Neural cell (in vitro differentiated cells): ENCODE measurements around the gene FAM219A. TPM values are rescaled to one million over a fixed set of nuclear protein-coding genes. Genes with fewer than 3 reads are reported as not detected.

ENCODE experiments used
- H2AFZ ChIP-seq: fragments of 200-600, 300-800 bp; sonication (generic), shearing (Covaris generic); 2 replicates; pipeline ENCODE4 v1.6.0; 2014; ENCODE audit warnings: low read depth, mild to moderate bottlenecking, antibody characterized with exemption, low read length, moderate library complexity
- H3F3A ChIP-seq: fragments of 200-600 bp; shearing (Covaris generic); 2 replicates; pipeline ENCODE4 v1.6.1; 2016; ENCODE audit warnings: mild to moderate bottlenecking, moderate library complexity, mixed read lengths, antibody characterized with exemption, low read length; ENCODE audit not compliant: insufficient read depth, poor library complexity, severe bottlenecking
- H3K27ac ChIP-seq: fragments of 200-600, 300-800 bp; sonication (generic), shearing (Covaris generic); 2 replicates; pipeline ENCODE4 v1.5.1; 2014; ENCODE audit warnings: mild to moderate bottlenecking, low read length, moderate library complexity
- H3K27me3 ChIP-seq: fragments of 300-800, 200-600 bp; sonication (generic), shearing (Covaris generic); 2 replicates; pipeline ENCODE4 v1.6.0; 2014; ENCODE audit warnings: mild to moderate bottlenecking, low read depth, low read length, moderate library complexity; ENCODE audit not compliant: insufficient read depth
- H3K36me3 ChIP-seq: fragments of 300-800, 200-600 bp; sonication (generic), shearing (Covaris generic); 2 replicates; pipeline ENCODE4 v1.5.1; 2014; ENCODE audit warnings: mild to moderate bottlenecking, antibody characterized with exemption, low read length, moderate library complexity; ENCODE audit not compliant: insufficient read depth
- H3K4me2 ChIP-seq: fragments of 300-800, 200-600 bp; sonication (generic), shearing (Covaris generic); 2 replicates; pipeline ENCODE4 v1.6.0; 2014; ENCODE audit warnings: mild to moderate bottlenecking, low read length
- H3K4me3 ChIP-seq: fragments of 300-800, 200-600 bp; sonication (generic), shearing (Covaris generic); 2 replicates; pipeline ENCODE4 v1.5.1; 2014; ENCODE audit warnings: mild to moderate bottlenecking, low read length, moderate library complexity
- H3K79me2 ChIP-seq: fragments of 200-600 bp; shearing (Covaris generic); replicated peaks from 2 replicates; pipeline ENCODE4 v1.6.0; 2014; ENCODE audit warnings: mild to moderate bottlenecking, low read length, moderate library complexity; ENCODE audit not compliant: insufficient read depth
- H3K9ac ChIP-seq: fragments of 300-800, 200-600 bp; sonication (generic), shearing (Covaris generic); 2 replicates; pipeline ENCODE4 v1.6.1; 2016; ENCODE audit warnings: mild to moderate bottlenecking, low read length, mixed read lengths
- H3K9me2 ChIP-seq: fragments of 200-600 bp; shearing (Covaris generic); 2 replicates; pipeline ENCODE4 v1.6.1; 2016; ENCODE audit warnings: mild to moderate bottlenecking, low read length, mixed read lengths; ENCODE audit not compliant: insufficient read depth
- H3K9me3 ChIP-seq: fragments of 200-600, 300-800 bp; sonication (generic), shearing (Covaris generic); 2 replicates; pipeline ENCODE4 v1.6.1; 2016; ENCODE audit warnings: mild to moderate bottlenecking, mixed run types, low read length, moderate library complexity, mixed read lengths
- H4K20me1 ChIP-seq: fragments of 200-600 bp; shearing (Covaris generic); 2 replicates; pipeline ENCODE4 v1.6.1; 2016; ENCODE audit warnings: mild to moderate bottlenecking, mixed run types; ENCODE audit not compliant: insufficient read depth
- EP300 ChIP-seq: fragments of 450-650 bp; conservative IDR thresholded peaks from 2 replicates; pipeline ENCODE4 v1.6.1; 2014; ENCODE audit warnings: antibody characterized with exemption, mild to moderate bottlenecking, moderate library complexity; ENCODE audit not compliant: poor library complexity, severe bottlenecking
- EZH2 ChIP-seq: fragments of 200-600, 300-800 bp; shearing (Covaris generic), sonication (generic); IDR thresholded peaks from 2 replicates; pipeline ENCODE4 v1.6.1; 2014; ENCODE audit warnings: antibody characterized with exemption, low read length, borderline replicate concordance, mild to moderate bottlenecking; ENCODE audit not compliant: insufficient read depth, poor library complexity, severe bottlenecking
- MXI1 ChIP-seq: fragments of 450-650 bp; conservative IDR thresholded peaks from 2 replicates; pipeline ENCODE4 v1.6.1; 2014; ENCODE audit warnings: antibody characterized with exemption, mild to moderate bottlenecking; ENCODE audit not compliant: poor library complexity, severe bottlenecking
- POLR2AphosphoS5 ChIP-seq: IDR thresholded peaks from 2 replicates; pipeline ENCODE4 v1.6.1; 2012
- RAD21 ChIP-seq: fragments of 450-650 bp; conservative IDR thresholded peaks from 2 replicates; pipeline ENCODE4 v1.6.1; 2014; ENCODE audit warnings: antibody characterized with exemption, mild to moderate bottlenecking, moderate library complexity
- SMC3 ChIP-seq: fragments of 450-650 bp; conservative IDR thresholded peaks from 2 replicates; pipeline ENCODE4 v1.6.1; 2014; ENCODE audit warnings: antibody characterized with exemption, mild to moderate bottlenecking, moderate library complexity; ENCODE audit not compliant: poor library complexity
- TAF1 ChIP-seq: IDR thresholded peaks from 2 replicates; pipeline ENCODE4 v1.6.1; 2012; ENCODE audit warnings: low read depth
- polyA plus RNA-seq: library from polyadenylated mRNA; depleted of rRNA; stranded (reverse); fragments of >200 nt; gene quantifications from 2 replicates; pipeline ENCODE4 v1.2.3, GENCODE V29; 2014
- TF ChIP-seq, protein P1 (sequence below): fragments of 450-650 bp; IDR thresholded peaks from 2 replicates; pipeline ENCODE4 v1.5.1; 2014; ENCODE audit warnings: antibody characterized with exemption, mild to moderate bottlenecking, moderate library complexity; ENCODE audit not compliant: poor library complexity, severe bottlenecking
- TF ChIP-seq, protein P2 (sequence below): IDR thresholded peaks from 2 replicates; pipeline ENCODE4 v1.6.1; 2012; ENCODE audit warnings: borderline replicate concordance

FAM219A gene
- polyA plus RNA-seq, 1 donor from 2014 or later: 56.6 TPM

DNA sequence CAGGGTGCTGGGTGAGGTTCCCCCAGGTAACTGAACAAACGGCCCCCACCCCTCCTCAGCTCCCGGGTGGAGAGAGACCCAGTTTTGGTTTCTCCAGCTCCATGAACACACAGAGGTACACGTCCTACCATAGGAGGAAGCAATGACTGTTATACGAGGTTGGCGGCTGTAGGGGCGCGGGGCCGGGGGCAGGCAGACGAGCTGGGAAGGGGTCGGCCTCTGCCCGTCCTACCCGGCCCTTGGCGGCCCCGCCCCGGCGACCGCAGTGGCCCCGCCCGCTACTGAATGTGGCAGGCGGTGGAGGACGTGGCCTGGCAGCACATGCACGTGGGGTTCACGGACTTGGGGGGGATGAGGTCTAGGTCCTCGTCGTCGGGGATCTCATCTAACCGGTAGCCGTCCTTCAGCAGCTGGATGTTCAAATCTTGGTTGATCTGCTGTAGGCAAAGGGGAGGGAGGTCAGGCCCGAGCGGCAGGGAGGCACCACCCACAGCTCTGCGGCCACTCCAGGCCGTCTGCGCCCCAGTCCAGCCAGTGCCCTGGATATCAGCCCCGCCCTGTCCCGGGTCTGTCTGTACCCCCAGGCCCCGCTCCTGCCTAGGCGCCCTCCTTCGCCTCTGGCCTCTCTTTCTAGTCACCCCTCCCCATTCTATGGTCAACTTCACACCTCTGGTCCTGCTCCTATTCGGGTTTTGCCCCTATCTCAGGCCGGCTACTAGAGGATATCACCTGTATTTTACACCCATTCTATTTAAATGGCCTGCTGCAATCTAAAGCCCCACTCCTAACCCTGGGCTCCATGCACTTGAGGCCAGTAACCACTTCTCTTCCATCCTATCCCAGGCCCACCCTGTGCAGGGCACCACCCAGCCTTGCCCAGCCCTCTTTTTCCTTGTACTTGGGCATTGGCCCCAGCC lies 57.4 kb downstream of the FAM219A start:
- Histone ChIP-seq H3K4me2 (no peak overlapping the region), H3K9ac (no peak overlapping the region), H3K27me3 (no peaks in the 10 kb centered on the region), H4K20me1 (no peaks in the 10 kb centered on the region), H3K27ac (no peak overlapping the region), H3K4me3 (no peak overlapping the region), H3K36me3 (no peaks in the 10 kb centered on the region), H3K79me2 (no peaks in the 10 kb centered on the region), H3F3A (no peaks in the 10 kb centered on the region), H3K9me3 (no peaks in the 10 kb centered on the region), H3K9me2 (no peaks in the 10 kb centered on the region), H2AFZ (no peak overlapping the region)
- TF ChIP-seq RAD21 (no peak), TAF1 (no peak), SMC3 (no peak), MXI1 (no peak), EP300 (no peak), POLR2AphosphoS5 (no peak), EZH2 (no peak)
- TF ChIP-seq, protein P1, sequence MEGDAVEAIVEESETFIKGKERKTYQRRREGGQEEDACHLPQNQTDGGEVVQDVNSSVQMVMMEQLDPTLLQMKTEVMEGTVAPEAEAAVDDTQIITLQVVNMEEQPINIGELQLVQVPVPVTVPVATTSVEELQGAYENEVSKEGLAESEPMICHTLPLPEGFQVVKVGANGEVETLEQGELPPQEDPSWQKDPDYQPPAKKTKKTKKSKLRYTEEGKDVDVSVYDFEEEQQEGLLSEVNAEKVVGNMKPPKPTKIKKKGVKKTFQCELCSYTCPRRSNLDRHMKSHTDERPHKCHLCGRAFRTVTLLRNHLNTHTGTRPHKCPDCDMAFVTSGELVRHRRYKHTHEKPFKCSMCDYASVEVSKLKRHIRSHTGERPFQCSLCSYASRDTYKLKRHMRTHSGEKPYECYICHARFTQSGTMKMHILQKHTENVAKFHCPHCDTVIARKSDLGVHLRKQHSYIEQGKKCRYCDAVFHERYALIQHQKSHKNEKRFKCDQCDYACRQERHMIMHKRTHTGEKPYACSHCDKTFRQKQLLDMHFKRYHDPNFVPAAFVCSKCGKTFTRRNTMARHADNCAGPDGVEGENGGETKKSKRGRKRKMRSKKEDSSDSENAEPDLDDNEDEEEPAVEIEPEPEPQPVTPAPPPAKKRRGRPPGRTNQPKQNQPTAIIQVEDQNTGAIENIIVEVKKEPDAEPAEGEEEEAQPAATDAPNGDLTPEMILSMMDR: no peak

DNA sequence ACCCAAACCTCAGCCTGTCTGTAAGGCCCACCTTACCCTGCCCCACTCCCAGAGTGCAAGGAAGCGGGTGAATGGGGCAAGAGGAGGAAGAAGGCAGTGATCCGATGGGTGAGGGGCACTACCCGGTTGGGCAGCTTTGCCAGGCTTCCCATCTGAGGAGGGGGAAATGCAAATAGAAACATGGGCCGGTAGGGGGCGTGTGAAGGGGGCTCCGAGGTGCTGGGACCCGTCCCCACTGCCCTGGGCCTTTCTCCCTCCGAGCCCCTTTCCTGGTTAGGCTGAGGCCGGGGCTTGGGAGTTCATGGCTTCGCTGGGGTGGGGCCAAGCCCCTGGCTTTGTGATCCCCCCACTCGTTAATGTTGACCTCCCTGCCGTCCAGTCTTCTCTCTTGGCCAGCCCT lies 58.1 kb downstream of the FAM219A start:
- no peaks in the 10 kb centered on the region for H3F3A ChIP-seq
- no peaks in the 10 kb centered on the region for H3K79me2 ChIP-seq
- no peak overlapping the region for H3K4me3 ChIP-seq
- H3K9ac ChIP-seq: no peak overlapping the region
- no peak overlapping the region for H2AFZ ChIP-seq
- H3K36me3 ChIP-seq: no peaks in the 10 kb centered on the region
- no peaks in the 10 kb centered on the region for H4K20me1 ChIP-seq
- H3K27me3 ChIP-seq: no peaks in the 10 kb centered on the region
- no peaks in the 10 kb centered on the region for H3K9me3 ChIP-seq
- no peaks in the 10 kb centered on the region for H3K9me2 ChIP-seq
- TF ChIP-seq, protein P1: no peak
- TF ChIP-seq POLR2AphosphoS5: no peak
- TF ChIP-seq EZH2: no peak
- TF ChIP-seq EP300: no peak
- TF ChIP-seq, protein P2, sequence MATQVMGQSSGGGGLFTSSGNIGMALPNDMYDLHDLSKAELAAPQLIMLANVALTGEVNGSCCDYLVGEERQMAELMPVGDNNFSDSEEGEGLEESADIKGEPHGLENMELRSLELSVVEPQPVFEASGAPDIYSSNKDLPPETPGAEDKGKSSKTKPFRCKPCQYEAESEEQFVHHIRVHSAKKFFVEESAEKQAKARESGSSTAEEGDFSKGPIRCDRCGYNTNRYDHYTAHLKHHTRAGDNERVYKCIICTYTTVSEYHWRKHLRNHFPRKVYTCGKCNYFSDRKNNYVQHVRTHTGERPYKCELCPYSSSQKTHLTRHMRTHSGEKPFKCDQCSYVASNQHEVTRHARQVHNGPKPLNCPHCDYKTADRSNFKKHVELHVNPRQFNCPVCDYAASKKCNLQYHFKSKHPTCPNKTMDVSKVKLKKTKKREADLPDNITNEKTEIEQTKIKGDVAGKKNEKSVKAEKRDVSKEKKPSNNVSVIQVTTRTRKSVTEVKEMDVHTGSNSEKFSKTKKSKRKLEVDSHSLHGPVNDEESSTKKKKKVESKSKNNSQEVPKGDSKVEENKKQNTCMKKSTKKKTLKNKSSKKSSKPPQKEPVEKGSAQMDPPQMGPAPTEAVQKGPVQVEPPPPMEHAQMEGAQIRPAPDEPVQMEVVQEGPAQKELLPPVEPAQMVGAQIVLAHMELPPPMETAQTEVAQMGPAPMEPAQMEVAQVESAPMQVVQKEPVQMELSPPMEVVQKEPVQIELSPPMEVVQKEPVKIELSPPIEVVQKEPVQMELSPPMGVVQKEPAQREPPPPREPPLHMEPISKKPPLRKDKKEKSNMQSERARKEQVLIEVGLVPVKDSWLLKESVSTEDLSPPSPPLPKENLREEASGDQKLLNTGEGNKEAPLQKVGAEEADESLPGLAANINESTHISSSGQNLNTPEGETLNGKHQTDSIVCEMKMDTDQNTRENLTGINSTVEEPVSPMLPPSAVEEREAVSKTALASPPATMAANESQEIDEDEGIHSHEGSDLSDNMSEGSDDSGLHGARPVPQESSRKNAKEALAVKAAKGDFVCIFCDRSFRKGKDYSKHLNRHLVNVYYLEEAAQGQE: no peak
- TF ChIP-seq MXI1: no peak
- TF ChIP-seq SMC3: no peak
- TF ChIP-seq RAD21: no peak
- no peak for TF ChIP-seq TAF1
- H3K27ac ChIP-seq: no peak overlapping the region
- no peak overlapping the region for H3K4me2 ChIP-seq
